GM12875 (cell line): ENCODE data around the gene ADPRHL1.

ENCODE experiments used
- H3K4me3 ChIP-seq: one replicate; pipeline ENCODE4 v1.5.1; 2011; ENCODE audit warnings: low read depth, low read length, control low read depth
- TF ChIP-seq, protein P1 (sequence below): IDR thresholded peaks from 2 replicates; pipeline ENCODE4 v1.5.1; 2011; ENCODE audit warnings: low read depth, mild to moderate bottlenecking, control low read depth, inconsistent platforms, low read length, moderate library complexity, borderline replicate concordance; ENCODE audit not compliant: insufficient read depth

Gene ADPRHL1

DNA sequence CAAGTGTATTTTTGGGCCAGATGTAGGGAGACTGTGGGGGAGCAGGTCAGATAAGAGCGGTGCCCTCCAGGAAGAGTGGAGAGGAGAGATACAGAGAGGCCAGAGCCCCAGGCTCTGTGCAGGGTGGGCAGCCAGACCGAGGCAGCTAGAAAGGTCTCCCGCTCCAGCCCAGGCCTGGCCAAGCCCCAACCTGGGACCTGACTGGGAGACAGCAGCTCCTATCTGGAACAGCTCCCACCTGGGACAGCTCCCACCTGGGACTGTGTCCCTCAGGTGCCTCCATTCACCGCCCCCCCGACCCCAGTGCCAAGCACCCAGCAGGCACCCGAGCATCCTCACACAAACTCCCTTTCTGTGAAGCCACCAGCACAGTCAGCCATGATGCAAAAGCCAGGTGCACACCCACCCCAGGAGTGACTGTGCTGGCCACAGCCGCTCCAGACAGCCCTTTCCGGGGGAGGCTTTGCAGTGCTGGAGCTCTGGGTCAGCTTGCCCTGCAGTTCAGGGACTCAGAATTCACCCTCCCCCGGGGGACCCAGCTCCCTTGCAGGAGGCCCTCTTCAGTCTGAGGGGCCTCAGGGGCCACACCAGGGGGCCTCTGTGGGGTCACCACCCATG, 87.2 kb downstream of the ADPRHL1 start:
- TF ChIP-seq, protein P1, sequence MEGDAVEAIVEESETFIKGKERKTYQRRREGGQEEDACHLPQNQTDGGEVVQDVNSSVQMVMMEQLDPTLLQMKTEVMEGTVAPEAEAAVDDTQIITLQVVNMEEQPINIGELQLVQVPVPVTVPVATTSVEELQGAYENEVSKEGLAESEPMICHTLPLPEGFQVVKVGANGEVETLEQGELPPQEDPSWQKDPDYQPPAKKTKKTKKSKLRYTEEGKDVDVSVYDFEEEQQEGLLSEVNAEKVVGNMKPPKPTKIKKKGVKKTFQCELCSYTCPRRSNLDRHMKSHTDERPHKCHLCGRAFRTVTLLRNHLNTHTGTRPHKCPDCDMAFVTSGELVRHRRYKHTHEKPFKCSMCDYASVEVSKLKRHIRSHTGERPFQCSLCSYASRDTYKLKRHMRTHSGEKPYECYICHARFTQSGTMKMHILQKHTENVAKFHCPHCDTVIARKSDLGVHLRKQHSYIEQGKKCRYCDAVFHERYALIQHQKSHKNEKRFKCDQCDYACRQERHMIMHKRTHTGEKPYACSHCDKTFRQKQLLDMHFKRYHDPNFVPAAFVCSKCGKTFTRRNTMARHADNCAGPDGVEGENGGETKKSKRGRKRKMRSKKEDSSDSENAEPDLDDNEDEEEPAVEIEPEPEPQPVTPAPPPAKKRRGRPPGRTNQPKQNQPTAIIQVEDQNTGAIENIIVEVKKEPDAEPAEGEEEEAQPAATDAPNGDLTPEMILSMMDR = no peak
- no peak overlapping the region for H3K4me3 ChIP-seq

DNA sequence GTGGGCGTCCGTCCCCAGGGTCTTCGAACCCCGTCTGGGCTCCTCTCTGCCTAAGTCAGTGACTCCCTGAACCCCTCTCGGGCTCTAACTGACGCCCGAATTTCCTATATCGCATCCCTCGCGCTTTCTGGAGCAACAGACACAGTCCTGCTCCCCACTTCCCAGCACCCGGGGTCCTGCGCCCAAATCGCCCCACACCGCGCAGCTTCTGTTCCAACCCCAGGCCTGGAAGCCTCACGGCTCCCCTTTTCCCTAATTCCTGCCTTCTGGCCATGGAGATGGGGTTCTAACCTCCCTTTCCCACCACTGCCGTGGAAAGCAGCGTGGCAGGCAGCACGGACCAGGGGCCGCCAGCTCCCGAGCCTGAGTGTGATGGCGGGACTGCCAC, 87.7 kb downstream of the ADPRHL1 start:
- TF ChIP-seq, protein P1 = no peak
- no peak overlapping the region for H3K4me3 ChIP-seq

DNA sequence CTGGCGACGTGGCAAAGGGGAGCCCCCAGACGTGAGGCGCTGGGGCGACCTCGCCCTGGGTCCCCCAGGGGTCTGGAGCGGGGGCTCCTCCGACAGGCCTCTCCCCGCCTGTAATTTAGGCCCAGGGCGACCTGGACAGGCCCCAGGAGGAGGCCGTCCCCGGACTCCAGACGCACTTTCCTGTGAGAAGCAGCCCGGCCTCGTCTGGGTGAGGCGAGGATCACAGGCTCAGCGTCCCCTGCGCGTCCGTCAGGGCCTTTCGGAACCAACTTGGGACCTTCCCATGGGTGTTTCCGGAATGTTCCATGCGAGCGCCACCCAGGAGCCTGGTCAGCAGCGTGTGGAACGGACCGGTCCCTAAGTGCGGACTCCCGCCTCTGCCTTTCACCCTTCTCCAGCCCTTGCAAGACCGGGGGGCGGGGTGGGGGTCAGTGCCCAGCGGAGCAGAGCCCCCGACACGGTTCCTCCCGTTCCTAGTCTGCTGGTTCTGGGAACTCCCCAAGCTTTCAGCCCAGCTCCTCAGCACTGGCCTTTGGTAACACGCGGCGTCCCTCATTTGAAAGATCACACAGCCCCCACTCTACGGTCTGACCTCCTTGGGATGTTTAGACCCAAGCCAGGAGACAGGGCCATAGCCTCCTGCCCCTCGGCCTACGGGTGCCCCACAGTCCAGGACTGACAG, 88.2 kb downstream of the ADPRHL1 start:
- TF ChIP-seq, protein P1 = no peak
- H3K4me3 ChIP-seq = no peak overlapping the region

DNA sequence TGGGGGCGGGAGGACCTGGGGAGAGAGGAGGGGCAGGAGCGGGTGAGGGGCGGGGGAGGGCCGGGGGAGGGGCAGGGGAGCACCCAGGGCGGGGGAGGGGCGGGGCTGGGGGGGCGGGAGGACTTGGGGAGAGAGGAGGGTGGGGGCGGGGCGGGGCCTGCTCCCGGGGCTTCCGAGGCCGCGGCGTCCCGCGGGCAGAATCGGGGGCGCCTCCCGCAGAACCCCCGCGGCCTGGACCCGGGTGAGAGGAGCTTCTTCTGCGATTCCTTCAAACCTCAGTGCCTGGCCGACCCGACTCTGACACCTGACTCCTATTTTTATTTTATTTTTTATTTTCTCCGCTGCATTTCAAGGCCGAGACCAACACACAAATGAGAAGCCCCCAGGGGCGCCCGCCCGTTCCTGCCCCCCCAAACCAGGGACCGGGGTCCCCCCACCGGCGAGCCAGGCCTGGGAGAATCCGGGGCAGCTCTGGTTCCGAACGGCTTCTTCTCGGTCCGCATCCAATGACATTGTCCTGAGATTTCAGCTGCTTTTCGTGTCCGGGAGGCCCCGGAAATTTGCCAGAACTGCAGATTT, 88.9 kb downstream of the ADPRHL1 start:
- H3K4me3 ChIP-seq = no peak overlapping the region

DNA sequence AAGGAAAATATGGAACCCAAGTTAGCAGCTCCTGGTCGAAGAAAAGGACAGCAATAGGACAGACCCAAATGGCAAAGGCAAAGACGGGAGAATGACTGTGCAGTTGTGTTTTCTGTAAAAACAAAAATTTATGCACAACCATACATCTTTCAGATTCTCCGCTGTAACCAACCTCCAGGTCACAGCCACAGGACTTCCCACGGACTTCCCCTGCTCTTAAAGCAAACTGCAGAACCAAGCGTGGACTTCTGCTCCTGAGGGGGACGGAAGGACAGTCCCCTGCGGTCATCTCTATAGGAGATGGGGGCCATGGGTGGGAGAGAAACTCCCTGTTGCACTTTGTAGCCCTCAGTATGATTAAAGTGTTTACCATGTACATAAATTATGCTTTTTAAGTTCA, 91.9 kb downstream of the ADPRHL1 start:
- TF ChIP-seq, protein P1 = no peak
- H3K4me3 ChIP-seq = no peak overlapping the region

More for the DNA sequence above, 88.9 kb downstream of the ADPRHL1 start:
- TF ChIP-seq, protein P1 = no peak

DNA sequence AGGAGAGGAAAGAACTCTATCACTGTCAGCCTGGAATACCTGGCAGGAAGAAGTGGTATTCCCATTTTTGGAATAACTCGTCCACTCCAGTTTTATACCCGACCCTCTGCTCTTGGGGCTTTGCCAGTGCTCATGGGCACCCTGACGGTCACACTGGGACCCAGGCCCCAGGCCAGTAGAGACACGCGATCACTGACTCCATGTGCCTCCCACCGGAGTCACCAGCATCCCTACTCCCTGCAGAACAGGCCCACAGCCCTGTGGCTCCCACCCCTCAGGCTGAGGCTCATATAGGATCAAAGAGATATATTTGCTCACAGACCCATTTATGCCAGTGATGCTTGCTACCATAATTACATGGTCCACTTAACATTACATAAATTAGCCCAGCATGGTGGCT, 92.8 kb downstream of the ADPRHL1 start:
- TF ChIP-seq, protein P1 = no peak
- no peak overlapping the region for H3K4me3 ChIP-seq

DNA sequence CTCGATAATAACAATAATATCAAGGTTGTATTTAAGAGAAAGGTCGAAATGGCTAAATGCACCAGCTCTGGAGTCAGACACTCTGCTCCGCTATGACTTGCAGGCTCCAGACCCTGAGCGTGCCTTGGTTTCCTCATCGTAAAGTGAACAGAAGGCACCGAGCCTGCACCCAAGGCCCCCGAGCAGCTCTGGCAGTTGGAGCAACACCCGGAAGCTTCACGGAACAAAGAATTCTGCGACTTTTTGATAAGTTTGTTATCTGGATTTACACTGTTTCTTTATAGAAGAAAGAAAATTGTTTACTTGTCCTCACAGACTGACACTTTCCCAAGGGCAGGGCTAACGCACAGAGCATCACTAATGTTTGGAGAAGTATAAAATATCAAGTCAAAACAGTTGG, 93.7 kb downstream of the ADPRHL1 start:
- no peak overlapping the region for H3K4me3 ChIP-seq
- TF ChIP-seq, protein P1 = no peak
